ENCODE measurements around the gene TRAF7. TPM values are rescaled to one million over a fixed set of nuclear protein-coding genes. Genes with fewer than 3 reads are reported as not detected.

TRAF7 gene
- total RNA-seq, 1 experiment from 2014 or later: 44.9 TPM

DNA sequence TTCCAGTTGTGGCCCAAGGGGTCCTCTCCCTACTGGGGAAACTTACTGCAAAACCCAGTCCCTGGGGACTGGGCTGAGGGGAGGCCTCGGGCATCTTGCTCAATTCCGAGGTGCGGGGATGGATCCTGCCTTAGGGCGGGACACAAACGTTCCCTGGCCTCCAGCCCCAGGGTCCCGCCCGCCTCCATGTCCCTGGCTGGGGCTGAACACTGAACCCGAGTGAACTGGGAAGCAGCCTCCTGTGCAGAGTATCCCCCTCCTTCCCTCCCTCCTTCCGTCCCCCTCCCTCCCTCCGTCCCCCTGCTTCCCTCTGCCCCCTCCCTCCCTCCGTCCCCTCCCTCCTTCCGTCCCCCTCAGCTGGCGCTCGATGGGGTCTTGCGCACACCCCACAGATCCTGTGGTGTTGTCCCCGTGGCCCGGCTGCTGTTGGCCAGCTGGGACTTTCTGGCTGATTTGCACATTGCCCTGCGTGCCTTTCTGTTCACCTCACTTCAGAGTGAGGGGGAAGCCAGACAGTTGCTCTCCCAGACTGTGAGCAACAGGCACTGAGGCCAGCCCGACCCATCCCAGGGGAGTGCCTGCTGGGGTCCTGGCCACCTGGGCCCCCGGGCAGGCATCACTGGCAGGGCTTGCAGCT lies 5.5 kb downstream of the TRAF7 start:
- no TSS peak for BruUV-seq (replicated peaks)
- Histone ChIP-seq H3K9me2 (replicated peaks; ENCODE audit: low read length) (no peaks in the 10 kb centered on the region), H3K4me1 (ENCODE audit: insufficient read depth, low read length) (peaks cover 31% of the 10 kb centered on the region), H3F3A (ENCODE audit: low read length, unreplicated experiment) (no peaks in the 10 kb centered on the region), H3K36me3 (ENCODE audit: low read depth, low read length) (no peaks in the 10 kb centered on the region), H3K79me2 (ENCODE audit: low read length) (peaks cover 63% of the 10 kb centered on the region), H3K4me3 (ENCODE audit: low read length) (no peak overlapping the region), H4K20me1 (ENCODE audit: low read length) (no peaks in the 10 kb centered on the region), H3K27me3 (ENCODE audit: low read length) (no peaks in the 10 kb centered on the region), H3K27ac (ENCODE audit: low read length) (no peak overlapping the region), H3K9me3 (ENCODE audit: low read length) (no peaks in the 10 kb centered on the region), H3K4me2 (ENCODE audit: low read length) (no peak overlapping the region), H2AFZ (ENCODE audit: low read length) (no peak overlapping the region), H3K9ac (ENCODE audit: low read length) (no peak overlapping the region)
- ATAC-seq: no peak
- no peak for DNase-seq
- intact Hi-C loops (cut with micrococcal nuclease): no loop called here
- ChIA-PET POLR2A (ENCODE audit: unreplicated experiment) (no interaction called here), CTCF (no interaction called here)
- TF ChIP-seq, protein P1, sequence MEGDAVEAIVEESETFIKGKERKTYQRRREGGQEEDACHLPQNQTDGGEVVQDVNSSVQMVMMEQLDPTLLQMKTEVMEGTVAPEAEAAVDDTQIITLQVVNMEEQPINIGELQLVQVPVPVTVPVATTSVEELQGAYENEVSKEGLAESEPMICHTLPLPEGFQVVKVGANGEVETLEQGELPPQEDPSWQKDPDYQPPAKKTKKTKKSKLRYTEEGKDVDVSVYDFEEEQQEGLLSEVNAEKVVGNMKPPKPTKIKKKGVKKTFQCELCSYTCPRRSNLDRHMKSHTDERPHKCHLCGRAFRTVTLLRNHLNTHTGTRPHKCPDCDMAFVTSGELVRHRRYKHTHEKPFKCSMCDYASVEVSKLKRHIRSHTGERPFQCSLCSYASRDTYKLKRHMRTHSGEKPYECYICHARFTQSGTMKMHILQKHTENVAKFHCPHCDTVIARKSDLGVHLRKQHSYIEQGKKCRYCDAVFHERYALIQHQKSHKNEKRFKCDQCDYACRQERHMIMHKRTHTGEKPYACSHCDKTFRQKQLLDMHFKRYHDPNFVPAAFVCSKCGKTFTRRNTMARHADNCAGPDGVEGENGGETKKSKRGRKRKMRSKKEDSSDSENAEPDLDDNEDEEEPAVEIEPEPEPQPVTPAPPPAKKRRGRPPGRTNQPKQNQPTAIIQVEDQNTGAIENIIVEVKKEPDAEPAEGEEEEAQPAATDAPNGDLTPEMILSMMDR (conservative IDR thresholded peaks at IDR 0.05; ENCODE audit: low read depth, low read length): no peak
- TF ChIP-seq EZH2phosphoT487 (IDR thresholded peaks at IDR 0.05; ENCODE audit: borderline replicate concordance, low read length) (no peak), EZH2 (IDR thresholded peaks at IDR 0.05; ENCODE audit: low read length, unreplicated experiment) (no peak)

- Histone ChIP-seq H4K20me1 (ENCODE audit: low read length) (no peaks in the 10 kb centered on the region), H3K79me2 (ENCODE audit: low read length) (peaks cover 54% of the 10 kb centered on the region), H3K9ac (ENCODE audit: low read length) (no peak overlapping the region), H3K4me3 (ENCODE audit: low read length) (no peak overlapping the region), H3K4me1 (ENCODE audit: insufficient read depth, low read length) (peaks cover 29% of the 10 kb centered on the region), H2AFZ (ENCODE audit: low read length) (no peak overlapping the region), H3K36me3 (ENCODE audit: low read depth, low read length) (no peaks in the 10 kb centered on the region), H3K27ac (ENCODE audit: low read length) (peak overlapping the region; percentile 86), H3K27me3 (ENCODE audit: low read length) (no peaks in the 10 kb centered on the region), H3K9me3 (ENCODE audit: low read length) (no peaks in the 10 kb centered on the region), H3K4me2 (ENCODE audit: low read length) (peak overlapping the region; percentile 73; the same call in 1 of the 2 replicates), H3K9me2 (replicated peaks; ENCODE audit: low read length) (no peaks in the 10 kb centered on the region), H3F3A (ENCODE audit: low read length, unreplicated experiment) (no peaks in the 10 kb centered on the region)
- ATAC-seq (no peak), DNase-seq (no peak)
- TF ChIP-seq, protein P1 (conservative IDR thresholded peaks at IDR 0.05; ENCODE audit: low read depth, low read length): no peak
- TF ChIP-seq EZH2phosphoT487 (IDR thresholded peaks at IDR 0.05; ENCODE audit: borderline replicate concordance, low read length): no peak
- no peak for TF ChIP-seq EZH2 (IDR thresholded peaks at IDR 0.05; ENCODE audit: low read length, unreplicated experiment)
- BruUV-seq (replicated peaks): no TSS peak
- CTCF ChIA-PET: interaction anchor here (0.5 kb wide), 1 partner anchor 60 kb away, joined by 3 read pairs; no protein-coding TSS in a partner anchor
- POLR2A ChIA-PET (ENCODE audit: unreplicated experiment): no interaction called here
- intact Hi-C loops (cut with micrococcal nuclease): no loop called here
Measured at GRCh38 chr16:2161911-2162310, 6.3 kb downstream of the TRAF7 start.

- H4K20me1 ChIP-seq (ENCODE audit: low read length): no peaks in the 10 kb centered on the region
- no peaks in the 10 kb centered on the region for H3F3A ChIP-seq (ENCODE audit: low read length, unreplicated experiment)
- H3K27me3 ChIP-seq (ENCODE audit: low read length): no peaks in the 10 kb centered on the region
- peaks cover 46% of the 10 kb centered on the region for H3K79me2 ChIP-seq (ENCODE audit: low read length)
- H2AFZ ChIP-seq (ENCODE audit: low read length): no peak overlapping the region
- ChIA-PET POLR2A (ENCODE audit: unreplicated experiment) (no interaction called here), CTCF (interaction anchor here (0.5 to 0.9 kb wide), 2 partner anchors 59 to 89 kb away, joined by 3 read pairs; partner anchors contain the start of gene ECI1)
- H3K9ac ChIP-seq (ENCODE audit: low read length): peak overlapping the region; percentile 59
- peaks cover 22% of the 10 kb centered on the region for H3K4me1 ChIP-seq (ENCODE audit: insufficient read depth, low read length)
- intact Hi-C loops (cut with micrococcal nuclease): no loop called here
- H3K4me2 ChIP-seq (ENCODE audit: low read length): peak overlapping the region; percentile 73
- H3K9me3 ChIP-seq (ENCODE audit: low read length): no peaks in the 10 kb centered on the region
- peak; percentile 49 for DNase-seq
- H3K27ac ChIP-seq (ENCODE audit: low read length): peak overlapping the region; percentile 86
- ATAC-seq: peak; percentile 63
- no peaks in the 10 kb centered on the region for H3K36me3 ChIP-seq (ENCODE audit: low read depth, low read length)
- H3K9me2 ChIP-seq (replicated peaks; ENCODE audit: low read length): no peaks in the 10 kb centered on the region
- peak overlapping the region; percentile 49; the same call in 1 of the 2 replicates for H3K4me3 ChIP-seq (ENCODE audit: low read length)
- BruUV-seq (replicated peaks): no TSS peak
- TF ChIP-seq, protein P1 (conservative IDR thresholded peaks at IDR 0.05; ENCODE audit: low read depth, low read length): no peak
- TF ChIP-seq EZH2phosphoT487 (IDR thresholded peaks at IDR 0.05; ENCODE audit: borderline replicate concordance, low read length) (no peak), EZH2 (IDR thresholded peaks at IDR 0.05; ENCODE audit: low read length, unreplicated experiment) (no peak)
Measured at GRCh38 chr16:2162676-2163118, 7.1 kb downstream of the TRAF7 start.

Data from PC-3 (cell line).